ENCODE measurements around the gene FOXN3.

Gene FOXN3

GRCh38 chr14:89194376-89194775 lies 222.7 kb downstream of the FOXN3 start:
- Histone ChIP-seq H3K4me1 (ENCODE audit: insufficient read depth, insufficient read length) (no peaks in the 10 kb centered on the region), H3K4me3 (ENCODE audit: insufficient read length, low read depth) (no peak overlapping the region), H3K36me3 (ENCODE audit: insufficient read depth, insufficient read length, low read length) (peaks cover 11% of the 10 kb centered on the region), H3K27me3 (ENCODE audit: insufficient read depth, insufficient read length) (no peaks in the 10 kb centered on the region), H3K9me3 (ENCODE audit: insufficient read depth, low read length) (no peaks in the 10 kb centered on the region), H3K9ac (ENCODE audit: insufficient read length, low read depth) (no peak overlapping the region)
- no peak for DNase-seq (ENCODE audit: low read depth, low spot score)
- TF ChIP-seq SUZ12 (IDR thresholded peaks at IDR 0.05; ENCODE audit: extremely low read depth, insufficient read depth, insufficient read length): no peak
- TF ChIP-seq YY1 (IDR thresholded peaks at IDR 0.05; ENCODE audit: insufficient read depth, insufficient read length): no peak
- no peak for TF ChIP-seq ZNF274 (IDR thresholded peaks at IDR 0.05; ENCODE audit: low read depth, low read length)

DNA sequence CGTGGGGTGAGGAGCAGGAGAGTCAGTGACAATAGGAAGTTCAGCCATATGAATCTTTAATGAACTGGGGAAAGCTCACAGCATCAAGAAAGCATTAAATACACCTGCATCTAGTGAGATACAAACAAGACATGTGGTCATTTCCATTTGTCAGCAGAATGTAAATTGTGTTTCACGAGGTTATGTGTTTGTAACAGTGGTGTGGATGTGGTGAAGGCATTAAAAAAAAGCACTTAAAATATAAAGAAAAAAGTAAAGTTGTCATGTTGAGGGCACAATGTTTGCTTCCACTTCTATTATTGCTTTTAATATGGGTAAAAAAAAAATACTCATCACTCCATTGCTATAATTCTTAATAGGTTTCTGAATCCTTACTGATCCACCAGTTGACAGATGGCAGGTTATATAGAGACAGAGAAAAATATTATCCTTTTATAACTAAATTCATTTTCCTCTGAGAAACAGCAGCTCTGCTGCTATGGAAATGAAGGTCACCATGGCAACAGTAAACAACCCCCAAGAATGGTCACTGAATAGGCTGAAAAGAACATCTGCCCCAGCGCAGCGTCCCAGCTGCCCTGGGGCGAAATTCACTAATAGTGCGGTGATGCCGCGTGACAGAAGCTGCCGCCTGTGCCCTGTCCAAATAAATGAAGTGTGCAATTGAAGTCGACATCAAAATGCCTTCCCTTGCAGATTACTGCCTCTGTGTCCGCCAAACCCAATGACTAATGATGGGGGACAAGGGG lies 226.1 kb downstream of the FOXN3 start:
- H3K4me3 ChIP-seq (ENCODE audit: insufficient read length, low read depth): no peak overlapping the region
- H3K27me3 ChIP-seq (ENCODE audit: insufficient read depth, insufficient read length): no peaks in the 10 kb centered on the region
- H3K36me3 ChIP-seq (ENCODE audit: insufficient read depth, insufficient read length, low read length): peaks cover 24% of the 10 kb centered on the region
- TF ChIP-seq ZNF274 (IDR thresholded peaks at IDR 0.05; ENCODE audit: low read depth, low read length): no peak
- no peak for TF ChIP-seq SUZ12 (IDR thresholded peaks at IDR 0.05; ENCODE audit: extremely low read depth, insufficient read depth, insufficient read length)
- TF ChIP-seq YY1 (IDR thresholded peaks at IDR 0.05; ENCODE audit: insufficient read depth, insufficient read length): no peak
- no peak for DNase-seq (ENCODE audit: low read depth, low spot score)
- H3K9me3 ChIP-seq (ENCODE audit: insufficient read depth, low read length): no peaks in the 10 kb centered on the region
- H3K4me1 ChIP-seq (ENCODE audit: insufficient read depth, insufficient read length): peaks cover 7% of the 10 kb centered on the region
- no peak overlapping the region for H3K9ac ChIP-seq (ENCODE audit: insufficient read length, low read depth)

DNA sequence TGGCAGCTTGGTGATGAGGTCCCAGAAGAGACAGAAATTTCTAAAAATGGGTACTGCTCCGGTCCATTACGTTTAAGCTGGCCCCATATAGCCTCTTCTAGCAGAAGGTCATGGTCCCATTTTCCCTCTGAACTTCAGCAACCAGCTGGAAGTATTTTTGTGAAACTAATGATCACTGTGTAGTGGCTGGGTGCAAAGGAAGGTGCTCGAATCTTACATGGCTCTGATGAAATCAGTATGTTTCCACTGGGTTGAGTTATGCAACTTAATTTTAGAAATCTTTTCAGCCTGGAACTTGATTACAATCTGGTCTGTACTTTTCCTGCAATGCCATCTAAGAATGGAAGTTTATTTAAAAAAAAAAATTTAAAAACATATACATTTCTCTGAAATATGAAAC lies 228.5 kb downstream of the FOXN3 start:
- H3K9ac ChIP-seq (ENCODE audit: insufficient read length, low read depth): no peak overlapping the region
- peaks cover 39% of the 10 kb centered on the region for H3K36me3 ChIP-seq (ENCODE audit: insufficient read depth, insufficient read length, low read length)
- no peaks in the 10 kb centered on the region for H3K9me3 ChIP-seq (ENCODE audit: insufficient read depth, low read length)
- peaks cover 7% of the 10 kb centered on the region for H3K4me1 ChIP-seq (ENCODE audit: insufficient read depth, insufficient read length)
- H3K27me3 ChIP-seq (ENCODE audit: insufficient read depth, insufficient read length): no peaks in the 10 kb centered on the region
- no peak for DNase-seq (ENCODE audit: low read depth, low spot score)
- TF ChIP-seq ZNF274 (IDR thresholded peaks at IDR 0.05; ENCODE audit: low read depth, low read length) (no peak), SUZ12 (IDR thresholded peaks at IDR 0.05; ENCODE audit: extremely low read depth, insufficient read depth, insufficient read length) (no peak), YY1 (IDR thresholded peaks at IDR 0.05; ENCODE audit: insufficient read depth, insufficient read length) (no peak)
- H3K4me3 ChIP-seq (ENCODE audit: insufficient read length, low read depth): no peak overlapping the region

GRCh38 chr14:89187501-89187900 lies 229.5 kb downstream of the FOXN3 start:
- Histone ChIP-seq H3K9me3 (ENCODE audit: insufficient read depth, low read length) (no peaks in the 10 kb centered on the region), H3K4me1 (ENCODE audit: insufficient read depth, insufficient read length) (peaks cover 7% of the 10 kb centered on the region), H3K36me3 (ENCODE audit: insufficient read depth, insufficient read length, low read length) (peaks cover 39% of the 10 kb centered on the region), H3K9ac (ENCODE audit: insufficient read length, low read depth) (no peak overlapping the region), H3K4me3 (ENCODE audit: insufficient read length, low read depth) (no peak overlapping the region), H3K27me3 (ENCODE audit: insufficient read depth, insufficient read length) (no peaks in the 10 kb centered on the region)
- DNase-seq (ENCODE audit: low read depth, low spot score): no peak
- TF ChIP-seq ZNF274 (IDR thresholded peaks at IDR 0.05; ENCODE audit: low read depth, low read length): no peak

DNA sequence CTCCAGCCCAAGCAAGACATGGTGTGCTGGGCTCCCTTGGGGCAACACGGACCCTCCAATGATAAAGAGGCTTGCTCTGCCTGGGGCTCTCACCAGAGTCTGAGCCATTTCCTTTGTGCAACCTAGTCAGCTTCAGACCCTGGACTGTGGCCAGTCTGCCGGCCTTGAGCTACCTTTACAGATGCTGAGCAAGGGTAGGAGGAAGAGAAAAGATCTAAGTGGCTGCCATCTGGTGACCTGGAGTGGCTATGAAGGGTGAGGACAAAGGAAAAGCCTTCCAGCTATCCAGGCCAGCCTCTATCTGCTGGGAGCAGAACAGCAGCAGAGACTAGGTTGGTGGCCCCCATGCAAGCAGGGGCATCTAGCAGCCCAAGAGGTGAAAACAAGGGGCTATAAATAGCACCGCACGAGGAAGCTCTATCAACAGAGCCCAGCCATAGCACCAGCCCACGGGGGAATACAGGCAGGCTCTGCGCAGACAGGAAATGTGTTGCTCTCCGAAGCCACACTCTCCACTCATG lies 230.1 kb downstream of the FOXN3 start:
- TF ChIP-seq SUZ12 (IDR thresholded peaks at IDR 0.05; ENCODE audit: extremely low read depth, insufficient read depth, insufficient read length): no peak
- no peak for TF ChIP-seq ZNF274 (IDR thresholded peaks at IDR 0.05; ENCODE audit: low read depth, low read length)
- TF ChIP-seq YY1 (IDR thresholded peaks at IDR 0.05; ENCODE audit: insufficient read depth, insufficient read length): no peak
- H3K9me3 ChIP-seq (ENCODE audit: insufficient read depth, low read length): no peaks in the 10 kb centered on the region
- no peak for DNase-seq (ENCODE audit: low read depth, low spot score)
- peaks cover 7% of the 10 kb centered on the region for H3K4me1 ChIP-seq (ENCODE audit: insufficient read depth, insufficient read length)
- H3K4me3 ChIP-seq (ENCODE audit: insufficient read length, low read depth): no peak overlapping the region
- no peak overlapping the region for H3K9ac ChIP-seq (ENCODE audit: insufficient read length, low read depth)
- H3K27me3 ChIP-seq (ENCODE audit: insufficient read depth, insufficient read length): no peaks in the 10 kb centered on the region
- peaks cover 39% of the 10 kb centered on the region for H3K36me3 ChIP-seq (ENCODE audit: insufficient read depth, insufficient read length, low read length)

DNA sequence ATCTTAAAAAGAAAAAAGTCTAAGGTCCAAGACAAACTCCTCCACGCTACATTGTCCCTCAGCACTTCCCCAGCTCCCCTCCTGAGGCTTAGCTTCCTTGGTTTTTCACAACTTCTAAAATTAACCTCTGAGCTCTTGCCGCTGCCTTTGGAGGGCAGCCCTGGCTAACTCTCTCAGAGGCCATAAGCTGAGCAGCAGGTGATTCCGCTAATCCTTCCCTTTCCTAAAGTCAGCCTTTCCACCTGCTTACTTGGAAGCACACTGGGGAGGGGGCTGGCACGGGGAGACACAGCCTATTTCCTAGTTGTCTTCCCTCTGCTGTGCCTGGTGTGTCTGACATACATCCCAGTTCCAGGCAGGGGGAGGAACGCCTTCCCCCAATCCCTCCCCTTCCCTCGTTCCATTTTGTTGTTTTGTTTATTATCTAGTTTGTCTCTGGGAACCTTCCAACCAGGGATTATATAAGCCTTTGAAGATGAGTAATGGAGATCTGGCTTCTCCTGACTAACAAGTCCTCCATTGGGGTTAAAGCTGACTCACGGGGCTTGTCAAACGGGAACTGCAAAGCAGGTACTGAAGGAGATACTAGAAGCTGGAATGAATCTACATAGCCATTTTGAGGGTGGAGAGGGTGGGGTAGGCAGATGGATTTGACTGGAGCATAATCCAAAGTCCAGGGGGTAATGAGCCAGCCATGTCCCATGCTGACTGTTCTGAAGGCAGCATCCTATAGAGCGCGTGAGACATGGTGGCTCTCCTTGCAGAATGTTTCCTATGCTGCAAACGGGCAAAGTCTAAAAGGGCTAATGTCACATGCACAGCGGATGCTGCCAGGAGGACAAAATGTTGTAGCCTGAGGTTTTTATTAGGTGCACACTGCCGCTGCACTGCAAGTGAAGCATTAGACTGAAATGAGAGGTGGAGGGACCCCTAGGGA lies 230.8 kb downstream of the FOXN3 start:
- DNase-seq (ENCODE audit: low read depth, low spot score): no peak
- H3K36me3 ChIP-seq (ENCODE audit: insufficient read depth, insufficient read length, low read length): peaks cover 39% of the 10 kb centered on the region
- TF ChIP-seq SUZ12 (IDR thresholded peaks at IDR 0.05; ENCODE audit: extremely low read depth, insufficient read depth, insufficient read length) (no peak), ZNF274 (IDR thresholded peaks at IDR 0.05; ENCODE audit: low read depth, low read length) (no peak), YY1 (IDR thresholded peaks at IDR 0.05; ENCODE audit: insufficient read depth, insufficient read length) (no peak)
- H3K4me1 ChIP-seq (ENCODE audit: insufficient read depth, insufficient read length): peaks cover 7% of the 10 kb centered on the region
- no peaks in the 10 kb centered on the region for H3K9me3 ChIP-seq (ENCODE audit: insufficient read depth, low read length)
- no peaks in the 10 kb centered on the region for H3K27me3 ChIP-seq (ENCODE audit: insufficient read depth, insufficient read length)
- H3K9ac ChIP-seq (ENCODE audit: insufficient read length, low read depth): no peak overlapping the region
- H3K4me3 ChIP-seq (ENCODE audit: insufficient read length, low read depth): no peak overlapping the region

GRCh38 chr14:89184952-89185351 lies 232.1 kb downstream of the FOXN3 start:
- Histone ChIP-seq H3K9ac (ENCODE audit: insufficient read length, low read depth) (no peak overlapping the region), H3K9me3 (ENCODE audit: insufficient read depth, low read length) (no peaks in the 10 kb centered on the region), H3K4me3 (ENCODE audit: insufficient read length, low read depth) (no peak overlapping the region), H3K36me3 (ENCODE audit: insufficient read depth, insufficient read length, low read length) (peaks cover 40% of the 10 kb centered on the region), H3K27me3 (ENCODE audit: insufficient read depth, insufficient read length) (no peaks in the 10 kb centered on the region), H3K4me1 (ENCODE audit: insufficient read depth, insufficient read length) (peaks cover 7% of the 10 kb centered on the region)
- DNase-seq (ENCODE audit: low read depth, low spot score): no peak
- no peak for TF ChIP-seq ZNF274 (IDR thresholded peaks at IDR 0.05; ENCODE audit: low read depth, low read length)
- TF ChIP-seq YY1 (IDR thresholded peaks at IDR 0.05; ENCODE audit: insufficient read depth, insufficient read length): no peak
- no peak for TF ChIP-seq SUZ12 (IDR thresholded peaks at IDR 0.05; ENCODE audit: extremely low read depth, insufficient read depth, insufficient read length)

Measured in NT2/D1 (cell line).